Activated naive CD4-positive, alpha-beta T cell treated with anti-CD3 and anti-CD28 coated beads for 36 hours (primary cell): ENCODE results near the gene WDR35. TPM values are rescaled to one million over a fixed set of nuclear protein-coding genes. Genes with fewer than 3 reads are reported as not detected.
"Not testable (repeated sequence)": the region's sequence is repeated elsewhere in the genome, so short reads cannot be mapped to it uniquely, and the experiment has no call there.

Experiments
- CTCF ChIA-PET: fragments of 350-600 bp; sonication (Branson Sonifier 250); formaldehyde crosslinking; loops from one replicate; lab custom pipeline; 2021; ENCODE audit warnings: antibody characterized with exemption; lab: Charles Lee
- DNase-seq: peaks from one replicate; pipeline ENCODE4 v3.0.0-alpha.2; 2020
- H3K27ac Mint-ChIP-seq: one replicate; pipeline ENCODE4 v1.8.0; 2021; ENCODE audit warnings: mild to moderate bottlenecking, mixed read lengths
- H3K27me3 Mint-ChIP-seq: one replicate; pipeline ENCODE4 v1.8.0; 2021; ENCODE audit warnings: low read depth, mixed read lengths
- H3K36me3 Mint-ChIP-seq: one replicate; pipeline ENCODE4 v1.8.0; 2021; ENCODE audit warnings: low read depth, mixed read lengths
- H3K4me1 Mint-ChIP-seq: one replicate; pipeline ENCODE4 v1.8.0; 2021; ENCODE audit warnings: low read depth, mixed read lengths
- H3K4me3 Mint-ChIP-seq: one replicate; pipeline ENCODE4 v1.8.0; 2021; ENCODE audit warnings: mild to moderate bottlenecking, moderate library complexity, mixed read lengths
- H3K9me3 Mint-ChIP-seq: one replicate; pipeline ENCODE4 v1.8.0; 2021; ENCODE audit warnings: mixed read lengths
- intact Hi-C: fragments of 100-400 bp; cut with micrococcal nuclease; formaldehyde crosslinking; loops from one replicate; pipeline ENCODE4 v1.15.1; 2023
- total RNA-seq, 2 experiments: library from RNA; stranded (reverse); gene quantifications; one replicate each; pipeline ENCODE4 v1.2.3, GENCODE V29; 2021

The WDR35 gene
- total RNA-seq, 2 experiments from 2014 or later: 4.3 to 4.4 TPM

GRCh38 chr2:19899985-19900930 lies 89.6 kb downstream of the WDR35 start:
- Mint-ChIP-seq H3K9me3 (peaks cover 3% of the 10 kb centered on the region), H3K4me3 (peak overlapping the region; percentile 81), H3K4me1 (peaks cover 52% of the 10 kb centered on the region), H3K27ac (peak overlapping the region; percentile 99), H3K27me3 (peaks cover 5% of the 10 kb centered on the region), H3K36me3 (peaks cover 1% of the 10 kb centered on the region)
- CTCF ChIA-PET: interaction anchor here (1.5 kb wide), 1 partner anchor 28 kb away, joined by 3 read pairs; no protein-coding TSS in a partner anchor
- intact Hi-C loops: loop anchor here (2.0 to 5.0 kb wide), 2 partner anchors 467 to 751 kb away; partner anchors contain the start of gene HS1BP3
- peak; percentile 38 for DNase-seq

- DNase-seq: no peak
- intact Hi-C loops: no loop called here
- no peak overlapping the region for H3K4me3 Mint-ChIP-seq
- CTCF ChIA-PET: interaction anchor here (0.7 to 2.0 kb wide), 3 partner anchors 26 to 525 kb away, joined by 3 to 4 read pairs (median 3); no protein-coding TSS in a partner anchor
- peaks cover 2% of the 10 kb centered on the region for H3K27me3 Mint-ChIP-seq
- H3K4me1 Mint-ChIP-seq: peaks cover 60% of the 10 kb centered on the region
- peaks cover 1% of the 10 kb centered on the region for H3K9me3 Mint-ChIP-seq
- peak overlapping the region; percentile 53 for H3K27ac Mint-ChIP-seq
- H3K36me3 Mint-ChIP-seq: peaks cover 1% of the 10 kb centered on the region
These were observed 91.1 kb downstream of the WDR35 start for GRCh38 chr2:19898592-19899329.

- H3K4me1 Mint-ChIP-seq: peaks cover 57% of the 10 kb centered on the region
- peaks cover 2% of the 10 kb centered on the region for H3K36me3 Mint-ChIP-seq
- no peak overlapping the region for H3K4me3 Mint-ChIP-seq
- CTCF ChIA-PET: interaction anchor here (1.7 to 2.0 kb wide), 2 partner anchors 26 to 31 kb away, joined by 4 read pairs; no protein-coding TSS in a partner anchor
- no peak for DNase-seq
- H3K27ac Mint-ChIP-seq: no peak overlapping the region
- no peaks in the 10 kb centered on the region for H3K9me3 Mint-ChIP-seq
- no peaks in the 10 kb centered on the region for H3K27me3 Mint-ChIP-seq
- intact Hi-C loops: no loop called here
These were observed 92.2 kb downstream of the WDR35 start for GRCh38 chr2:19897623-19898245.

GRCh38 chr2:19895535-19895934 lies 94.4 kb downstream of the WDR35 start:
- no peak overlapping the region for H3K4me3 Mint-ChIP-seq
- H3K4me1 Mint-ChIP-seq: peaks cover 63% of the 10 kb centered on the region
- CTCF ChIA-PET: interaction anchor here (0.7 kb wide), 1 partner anchor 31 kb away, joined by 4 read pairs; no protein-coding TSS in a partner anchor
- H3K9me3 Mint-ChIP-seq: no peaks in the 10 kb centered on the region
- intact Hi-C loops: no loop called here
- no peak for DNase-seq
- no peak overlapping the region for H3K27ac Mint-ChIP-seq
- no peaks in the 10 kb centered on the region for H3K27me3 Mint-ChIP-seq
- H3K36me3 Mint-ChIP-seq: peaks cover 2% of the 10 kb centered on the region

- CTCF ChIA-PET: no interaction called here
- Mint-ChIP-seq H3K9me3 (no peaks in the 10 kb centered on the region), H3K27ac (no peak overlapping the region), H3K27me3 (no peaks in the 10 kb centered on the region), H3K4me3 (no peak overlapping the region), H3K36me3 (peaks cover 2% of the 10 kb centered on the region), H3K4me1 (peaks cover 59% of the 10 kb centered on the region)
- intact Hi-C loops: loop anchor here (1.0 kb wide), 1 partner anchor 8 kb away; no protein-coding TSS in a partner anchor
- no peak for DNase-seq
These were observed 95.6 kb downstream of the WDR35 start for GRCh38 chr2:19894134-19894792.

- no peak overlapping the region for H3K27ac Mint-ChIP-seq
- DNase-seq: no peak
- peaks cover 57% of the 10 kb centered on the region for H3K4me1 Mint-ChIP-seq
- no peaks in the 10 kb centered on the region for H3K27me3 Mint-ChIP-seq
- intact Hi-C loops: loop anchor here (1.0 kb wide), 1 partner anchor 9 kb away; no protein-coding TSS in a partner anchor
- H3K9me3 Mint-ChIP-seq: no peaks in the 10 kb centered on the region
- CTCF ChIA-PET: interaction anchor here (0.6 to 0.7 kb wide), 2 partner anchors 10 to 122 kb away, joined by 5 read pairs; no protein-coding TSS in a partner anchor
- H3K36me3 Mint-ChIP-seq: peaks cover 2% of the 10 kb centered on the region
- no peak overlapping the region for H3K4me3 Mint-ChIP-seq
These were observed 96.3 kb downstream of the WDR35 start for GRCh38 chr2:19893520-19894133.

- DNase-seq, intact Hi-C loops, CTCF ChIA-PET, H3K27me3 Mint-ChIP-seq, H3K9me3 Mint-ChIP-seq, H3K4me3 Mint-ChIP-seq, H3K36me3 Mint-ChIP-seq, H3K27ac Mint-ChIP-seq: not testable (repeated sequence)
- H3K4me1 Mint-ChIP-seq: peaks cover 45% of the 10 kb centered on the region
These were observed 97.9 kb downstream of the WDR35 start for GRCh38 chr2:19891971-19892370.

- H3K36me3 Mint-ChIP-seq: peaks cover 2% of the 10 kb centered on the region
- intact Hi-C loops: no loop called here
- CTCF ChIA-PET: no interaction called here
These were observed 99.8 kb downstream of the WDR35 start for GRCh38 chr2:19890104-19890503.

GRCh38 chr2:19888831-19889230 lies 101.1 kb downstream of the WDR35 start:
- H3K9me3 Mint-ChIP-seq: no peaks in the 10 kb centered on the region
- H3K36me3 Mint-ChIP-seq: peaks cover 2% of the 10 kb centered on the region
- CTCF ChIA-PET: no interaction called here
- no peaks in the 10 kb centered on the region for H3K27me3 Mint-ChIP-seq
- DNase-seq: no peak
- no peak overlapping the region for H3K4me3 Mint-ChIP-seq
- no peak overlapping the region for H3K27ac Mint-ChIP-seq
- intact Hi-C loops: no loop called here
- H3K4me1 Mint-ChIP-seq: peaks cover 21% of the 10 kb centered on the region

More at GRCh38 chr2:19890104-19890503, 99.8 kb downstream of the WDR35 start:
- Mint-ChIP-seq H3K4me3 (no peak overlapping the region), H3K4me1 (peaks cover 33% of the 10 kb centered on the region), H3K27me3 (no peaks in the 10 kb centered on the region), H3K27ac (no peak overlapping the region), H3K9me3 (no peaks in the 10 kb centered on the region)
- DNase-seq: no peak

- Mint-ChIP-seq H3K4me1 (peaks cover 14% of the 10 kb centered on the region), H3K36me3 (no peaks in the 10 kb centered on the region), H3K9me3 (no peaks in the 10 kb centered on the region), H3K27me3 (no peaks in the 10 kb centered on the region), H3K4me3 (no peak overlapping the region), H3K27ac (no peak overlapping the region)
- intact Hi-C loops: no loop called here
- DNase-seq: no peak
- CTCF ChIA-PET: no interaction called here
These were observed 102.4 kb downstream of the WDR35 start for GRCh38 chr2:19887510-19887909.

- Mint-ChIP-seq H3K27me3 (no peaks in the 10 kb centered on the region), H3K27ac (no peak overlapping the region), H3K4me3 (no peak overlapping the region)
These were observed 103.6 kb downstream of the WDR35 start for GRCh38 chr2:19886261-19886660.

More at GRCh38 chr2:19886261-19886660, 103.6 kb downstream of the WDR35 start:
- Mint-ChIP-seq H3K4me1 (peaks cover 6% of the 10 kb centered on the region), H3K9me3 (no peaks in the 10 kb centered on the region), H3K36me3 (peaks cover 1% of the 10 kb centered on the region)
- intact Hi-C loops: no loop called here
- no peak for DNase-seq
- CTCF ChIA-PET: no interaction called here
